ENCODE results near the gene PPP2R3B. TPM values are rescaled to one million over a fixed set of nuclear protein-coding genes. Genes with fewer than 3 reads are reported as not detected.
"Not testable (repeated sequence)": the region's sequence is repeated elsewhere in the genome, so short reads cannot be mapped to it uniquely, and the experiment has no call there.

The PPP2R3B gene
- total and polyA plus RNA-seq, 2 of the 13 experiments (the other 11 are each of a cell fraction or from before 2014, with no cell fraction given): 17.0 to 21.4 TPM

DNA sequence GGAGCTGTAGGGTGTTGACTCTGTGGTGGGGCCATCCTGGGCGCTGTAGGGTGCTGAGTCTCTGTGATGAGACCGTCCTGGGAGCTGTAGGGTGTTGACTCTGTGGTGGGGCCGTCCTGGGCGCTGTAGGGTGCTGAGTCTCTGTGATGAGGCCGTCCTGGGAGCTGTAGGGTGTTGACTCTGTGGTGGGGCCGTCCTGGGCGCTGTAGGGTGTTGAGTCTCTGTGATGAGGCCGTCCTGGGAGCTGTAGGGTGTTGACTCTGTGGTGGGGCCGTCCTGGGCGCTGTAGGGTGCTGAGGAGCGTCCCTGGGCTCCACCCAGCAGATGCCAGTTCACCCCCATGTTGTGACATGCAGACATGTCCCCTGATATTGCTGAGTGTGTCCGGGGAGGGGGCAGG lies 46.0 kb upstream of the PPP2R3B start:
- BruUV-seq (replicated peaks); in situ Hi-C loops (cut with HindIII; ENCODE audit: extremely low pct_ligation_motif_present, low pct_unique_long_range_greater_than_20kb); POLR2A ChIA-PET: not testable (repeated sequence)

DNA sequence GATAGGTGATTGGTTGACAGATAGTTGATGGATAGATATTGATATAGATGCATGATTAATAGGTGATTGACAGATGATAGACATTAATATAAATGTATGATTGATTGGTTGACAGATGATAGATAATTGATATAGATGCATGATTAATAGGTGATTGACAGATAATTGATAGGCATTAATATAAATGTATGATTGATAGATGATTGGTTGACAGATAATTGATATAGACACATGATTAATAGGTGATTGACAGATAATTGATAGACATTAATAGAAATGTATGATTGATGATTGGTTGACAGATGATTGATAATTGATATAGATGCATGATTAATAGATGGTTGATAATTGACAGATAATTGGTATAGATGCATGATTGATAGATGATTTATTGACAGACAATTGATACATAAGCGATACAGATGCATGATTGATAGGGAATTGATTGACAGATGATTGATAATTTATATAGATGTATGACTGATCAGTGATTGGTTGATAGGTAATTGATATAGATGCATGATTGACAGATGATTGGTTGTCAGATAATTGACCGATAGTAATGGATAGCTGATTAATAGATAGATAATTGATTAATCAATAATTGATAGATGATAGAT lies 44.9 kb upstream of the PPP2R3B start:
- no peaks in the 10 kb centered on the region for H4K20me1 ChIP-seq (ENCODE audit: insufficient read depth, low read length)
- H3K27ac ChIP-seq (ENCODE audit: extremely low read length, insufficient read depth, low read length): no peak overlapping the region
- ATAC-seq: no peak
- no peaks in the 10 kb centered on the region for H3K4me1 ChIP-seq (ENCODE audit: insufficient read depth, low read length)
- no peak overlapping the region for H3K4me2 ChIP-seq (ENCODE audit: low read depth, low read length)
- H3K9me3 ChIP-seq (ENCODE audit: low read length): no peaks in the 10 kb centered on the region
- no TSS peak for BruUV-seq (replicated peaks)
- POLR2A ChIA-PET: no interaction called here
- in situ Hi-C loops (cut with HindIII; ENCODE audit: extremely low pct_ligation_motif_present, low pct_unique_long_range_greater_than_20kb) (no loop called here), intact Hi-C loops (cut with micrococcal nuclease; ENCODE audit: unreplicated experiment) (no loop called here)
- FAIRE-seq: no peak
- H3K9ac ChIP-seq (ENCODE audit: insufficient read depth, low read depth, low read length): no peak overlapping the region
- no peaks in the 10 kb centered on the region for H3K36me3 ChIP-seq (replicated peaks in 1 of 2; ENCODE audit: control insufficient read depth in 1 of 2, insufficient read depth in 2 of 2, low read length in 2 of 2)
- 20% methylated on average over 2 of the region's 2 CpGs for WGBS (ENCODE audit: low lambda C conversion rate)
- peaks cover 2 to 18% of the 10 kb centered on the region in 2 experiments; a peak in 4 of 5 replicates for H3K27me3 ChIP-seq (ENCODE audit: control insufficient read depth in 1 of 2, insufficient read depth in 2 of 2, low read length in 2 of 2)
- no peak for DNase-seq (ENCODE audit: low spot score)
- no peak for TF ChIP-seq ZNF292 (CRISPR knock-in tag; IDR thresholded peaks at IDR 0.05; ENCODE audit: borderline replicate concordance, low read depth)
- no peak for TF ChIP-seq SMAD1 (CRISPR knock-in tag; IDR thresholded peaks at IDR 0.05; ENCODE audit: borderline replicate concordance, low read depth)
- TF ChIP-seq MAFF (IDR thresholded peaks at IDR 0.05; ENCODE audit: low read depth, low read length): no peak
- no peak overlapping the region for H3K4me3 ChIP-seq (replicated peaks in 1 of 3; ENCODE audit: insufficient read depth in 1 of 3, low read depth in 2 of 3, low read length in 3 of 3)
- CTCF ChIA-PET (ENCODE audit: low intra/inter-chr PET ratio, low total read pairs): no interaction called here
- H3K79me2 ChIP-seq (ENCODE audit: insufficient read depth, low read length): no peaks in the 10 kb centered on the region
- H2AFZ ChIP-seq (ENCODE audit: low read length): no peak overlapping the region

More for the DNA sequence above, 46.0 kb upstream of the PPP2R3B start:
- H3K9ac ChIP-seq (ENCODE audit: insufficient read depth, low read depth, low read length); H3K4me2 ChIP-seq (ENCODE audit: low read depth, low read length); H4K20me1 ChIP-seq (ENCODE audit: insufficient read depth, low read length); H3K27ac ChIP-seq (ENCODE audit: extremely low read length, insufficient read depth, low read length); H2AFZ ChIP-seq (ENCODE audit: low read length); H3K79me2 ChIP-seq (ENCODE audit: insufficient read depth, low read length); DNase-seq (ENCODE audit: low spot score); H3K9me3 ChIP-seq (ENCODE audit: low read length); H3K4me1 ChIP-seq (ENCODE audit: insufficient read depth, low read length); ATAC-seq; H3K36me3 ChIP-seq (replicated peaks in 1 of 2; ENCODE audit: control insufficient read depth in 1 of 2, insufficient read depth in 2 of 2, low read length in 2 of 2); FAIRE-seq; H3K4me3 ChIP-seq (replicated peaks in 1 of 3; ENCODE audit: insufficient read depth in 1 of 3, low read depth in 2 of 3, low read length in 3 of 3); CTCF ChIA-PET (ENCODE audit: low intra/inter-chr PET ratio, low total read pairs); intact Hi-C loops (cut with micrococcal nuclease; ENCODE audit: unreplicated experiment): not testable (repeated sequence)
- WGBS (ENCODE audit: low lambda C conversion rate): 75% methylated on average over 1 of the region's 12 CpGs
- H3K27me3 ChIP-seq (ENCODE audit: control insufficient read depth in 1 of 2, insufficient read depth in 2 of 2, low read length in 2 of 2): peaks cover 2 to 15% of the 10 kb centered on the region in 2 experiments; a peak in 4 of 5 replicates

Measured in HepG2 (cell line).